GM12878 (cell line): ENCODE measurements around the gene AQP3. TPM values are rescaled to one million over a fixed set of nuclear protein-coding genes. Genes with fewer than 3 reads are reported as not detected.

ENCODE experiments used
- ATAC-seq: fragments of 200-7000 bp; cut with Tn5 transposase; 3 replicates; pipeline ENCODE4 v1.9.1; 2020; ENCODE audit warnings: mild to moderate bottlenecking, moderate library complexity
- BruUV-seq: library from RNA; stranded (reverse); fragments of 400-500 nt; replicated peaks from 2 replicates; lab custom pipeline; 2021; lab: Mats Ljungman, UMichigan
- CTCF ChIA-PET: fragments of 300-600 bp; sonication (Branson Sonifier 250); formaldehyde crosslinking; extraction: SDS; loops from one replicate; lab custom pipeline; 2021; ENCODE audit warnings: inconsistent platforms; lab: Yijun Ruan, JAX
- POLR2A ChIA-PET: fragments of 350-600 bp; formaldehyde crosslinking; extraction: SDS; loops from one replicate; lab custom pipeline; 2021; ENCODE audit warnings: inconsistent platforms; lab: Charles Lee
- RAD21 ChIA-PET: fragments of 300-600 bp; sonication (Branson Sonifier 250); formaldehyde crosslinking; loops from one replicate; lab custom pipeline; 2023; ENCODE audit warnings: antibody characterized with exemption; ENCODE audit not compliant: unreplicated experiment; lab: Charles Lee
- SMC1A ChIA-PET: fragments of 300-600 bp; sonication (Branson Sonifier 250); formaldehyde crosslinking; loops from one replicate; lab custom pipeline; 2023; ENCODE audit not compliant: unreplicated experiment, uncharacterized antibody; lab: Charles Lee
- DNase-seq: peaks from one replicate; pipeline ENCODE4 v3.0.0-alpha.2; 2011; ENCODE audit warnings: low read depth, low spot score
- FAIRE-seq: peaks from 3 replicates; lab custom pipeline; 2011; peaks lifted over from hg19 to GRCh38; lab: Jason Lieb, UNC
- H2AFZ ChIP-seq: 2 replicates; pipeline ENCODE4 v1.6.0; 2011; ENCODE audit warnings: low read depth, low read length, control low read depth; ENCODE audit not compliant: control insufficient read depth
- H3K27ac ChIP-seq: 2 replicates; pipeline ENCODE4 v1.5.1; 2011; ENCODE audit warnings: control low read depth; ENCODE audit not compliant: control insufficient read depth, insufficient read depth
- H3K27me3 ChIP-seq, 2 experiments: replicated peaks in 1 of 2; 2 replicates each; pipeline versions ENCODE4 v1.6.0 to v1.6.1; 2011; ENCODE audit warnings: low read length in 1 of 2; ENCODE audit not compliant: control insufficient read depth in 2 of 2, insufficient read depth in 2 of 2
- H3K36me3 ChIP-seq, 2 experiments: 2 replicates each; pipeline ENCODE4 v1.5.1; 2011; ENCODE audit warnings: low read length in 1 of 2; ENCODE audit not compliant: control insufficient read depth in 2 of 2, insufficient read depth in 2 of 2
- H3K4me1 ChIP-seq: 2 replicates; pipeline ENCODE4 v1.6.1; 2011; ENCODE audit warnings: mild to moderate bottlenecking, low read length, moderate library complexity, mixed read lengths; ENCODE audit not compliant: control insufficient read depth, insufficient read depth
- H3K4me2 ChIP-seq: 2 replicates; pipeline ENCODE4 v1.6.0; 2011; ENCODE audit warnings: control low read depth; ENCODE audit not compliant: control insufficient read depth, insufficient read depth
- H3K4me3 ChIP-seq: fragments of 200-600 bp; sonication (generic); 2 replicates; pipeline ENCODE4 v1.5.1; 2016
- H3K79me2 ChIP-seq: 2 replicates; pipeline ENCODE4 v1.6.0; 2011; ENCODE audit warnings: low read length; ENCODE audit not compliant: control insufficient read depth, insufficient read depth
- H3K9ac ChIP-seq: 2 replicates; pipeline ENCODE4 v1.8.0; 2011; ENCODE audit warnings: low read length, control low read depth, mixed read lengths; ENCODE audit not compliant: control insufficient read depth, insufficient read depth
- H3K9me3 ChIP-seq: replicated peaks from 3 replicates; pipeline ENCODE4 v1.5.1; 2011; ENCODE audit warnings: mild to moderate bottlenecking, low read length; ENCODE audit not compliant: control insufficient read depth, insufficient read depth
- H4K20me1 ChIP-seq: 2 replicates; pipeline ENCODE4 v1.6.0; 2011; ENCODE audit not compliant: control insufficient read depth, insufficient read depth
- ATF7 ChIP-seq: fragments of 450-650 bp; IDR thresholded peaks from 2 replicates; pipeline ENCODE4 v1.6.1; 2016; ENCODE audit warnings: low read depth, mild to moderate bottlenecking
- BACH1 ChIP-seq: fragments of 450-650 bp; IDR thresholded peaks from 2 replicates; pipeline ENCODE4 v1.6.1; 2017; ENCODE audit warnings: mild to moderate bottlenecking, borderline replicate concordance
- BRCA1 ChIP-seq: IDR thresholded peaks from 2 replicates; pipeline ENCODE4 v1.6.1; 2011; ENCODE audit warnings: low read depth, low read length, improper control_type of control experiment
- CREM ChIP-seq: IDR thresholded peaks from 2 replicates; pipeline ENCODE4 v1.6.1; 2014; ENCODE audit warnings: antibody characterized with exemption, low read depth
- GABPA ChIP-seq: IDR thresholded peaks from 2 replicates; pipeline ENCODE4 v1.6.1; 2014; ENCODE audit warnings: antibody characterized with exemption, low read depth, mild to moderate bottlenecking, inconsistent platforms
- NR2C1 ChIP-seq: fragments of 450-650 bp; IDR thresholded peaks from 2 replicates; pipeline ENCODE4 v1.6.1; 2017; ENCODE audit warnings: antibody characterized with exemption, mild to moderate bottlenecking, moderate library complexity
- NR2C2 ChIP-seq: IDR thresholded peaks from 2 replicates; pipeline ENCODE4 v1.6.1; 2011; ENCODE audit warnings: borderline replicate concordance, low read depth; ENCODE audit not compliant: control insufficient read depth, insufficient read length
- NRF1 ChIP-seq: conservative IDR thresholded peaks from 2 replicates; pipeline ENCODE4 v1.6.1; 2011; ENCODE audit warnings: mild to moderate bottlenecking, low read depth, low read length, improper control_type of control experiment
- PML ChIP-seq: IDR thresholded peaks from 2 replicates; pipeline ENCODE4 v1.6.1; 2012; ENCODE audit warnings: low read length, inconsistent platforms
- RFX5 ChIP-seq: IDR thresholded peaks from 2 replicates; pipeline ENCODE4 v1.6.1; 2011; ENCODE audit warnings: low read depth, low read length, improper control_type of control experiment
- SMARCA5 ChIP-seq: fragments of 450-650 bp; IDR thresholded peaks from 2 replicates; pipeline ENCODE4 v1.6.1; 2017; ENCODE audit warnings: mild to moderate bottlenecking
- TAF1 ChIP-seq: IDR thresholded peaks from 2 replicates; pipeline ENCODE4 v1.6.1; 2011; ENCODE audit warnings: mild to moderate bottlenecking, low read depth, low read length, borderline replicate concordance
- TBL1XR1 ChIP-seq: IDR thresholded peaks from 2 replicates; pipeline ENCODE4 v1.6.1; 2012; ENCODE audit warnings: low read depth, low read length, improper control_type of control experiment
- TCF12 ChIP-seq: IDR thresholded peaks from 2 replicates; pipeline ENCODE4 v1.6.1; 2011; ENCODE audit warnings: low read depth, mild to moderate bottlenecking, low read length
- USF2 ChIP-seq: IDR thresholded peaks from 2 replicates; pipeline ENCODE4 v1.6.1; 2011; ENCODE audit warnings: low read depth, low read length, improper control_type of control experiment, borderline replicate concordance
- ZBED1 ChIP-seq: IDR thresholded peaks from 2 replicates; pipeline ENCODE4 v1.6.1; 2016; ENCODE audit warnings: borderline replicate concordance
- WGBS: methylation state at CpG from one replicate; pipeline ENCODE4 v1.1.6; 2016; ENCODE audit warnings: low lambda C conversion rate; ENCODE audit not compliant: insufficient replicate concordance, insufficient coverage; ENCODE audit errors: missing lambda C conversion rate; 5-methylcytosine and 5-hydroxymethylcytosine counted together
- in situ Hi-C: fragments of 300-500 bp; cut with MboI; formaldehyde crosslinking; loops from 9 replicates; pipeline ENCODE4 v1.14.3; 2018; ENCODE audit warnings: mixed read lengths
- intact Hi-C: fragments of 100-400 bp; cut with micrococcal nuclease; formaldehyde crosslinking; loops from one replicate; pipeline ENCODE4 v1.14.2; 2022; ENCODE audit not compliant: unreplicated experiment
- polyA plus RNA-seq, 11 experiments: library from polyadenylated mRNA; depleted of rRNA in 4 of 11; unstranded in 6 of 11; stranded (reverse) in 5 of 11; fragments of >200 nt; fragmentation: Nextera tagmentation in 4 of 11; fragmentation: Illumina TruSeq in 1 of 11; extraction: Ambion mirVana in 4 of 11; extraction: Trizol in 1 of 11; gene quantifications; 1 replicate in 1 of 11; 2 replicates in 10 of 11; pipeline versions ENCODE4 v1.2.1 to v1.2.3, GENCODE V29; 2011 to 2016; ENCODE audit warnings: inconsistent platforms in 2 of 11, missing spikeins in 2 of 11, low read depth in 1 of 11
- total RNA-seq, 4 experiments: library from RNA; depleted of rRNA in 3 of 4; stranded (reverse); fragments of >200 nt in 3 of 4; fragmentation: Illumina TruSeq in 1 of 4; extraction: Trizol in 1 of 4; gene quantifications; 2 replicates each; pipeline versions ENCODE4 v1.2.1 to v1.2.3, GENCODE V29; 2013 to 2021
- TF ChIP-seq, protein P1 (sequence below): IDR thresholded peaks from 2 replicates; pipeline ENCODE4 v1.6.1; 2011; ENCODE audit warnings: low read depth, mild to moderate bottlenecking, low read length, moderate library complexity, borderline replicate concordance; ENCODE audit errors: extremely low read depth
- TF ChIP-seq, protein P2 (sequence below): fragments of 450-650 bp; IDR thresholded peaks from 2 replicates; pipeline ENCODE4 v1.6.1; 2017; ENCODE audit warnings: borderline replicate concordance
- TF ChIP-seq, protein P3 (sequence below): IDR thresholded peaks from 2 replicates; pipeline ENCODE4 v1.6.1; 2012; ENCODE audit warnings: mild to moderate bottlenecking, low read depth, low read length

AQP3 gene
- total and polyA plus RNA-seq, 10 of the 15 experiments (the other 5 are each of a cell fraction or from before 2014, with no cell fraction given) = 0.60 to 11.8 (median 4.5) TPM

- TF ChIP-seq, protein P1, sequence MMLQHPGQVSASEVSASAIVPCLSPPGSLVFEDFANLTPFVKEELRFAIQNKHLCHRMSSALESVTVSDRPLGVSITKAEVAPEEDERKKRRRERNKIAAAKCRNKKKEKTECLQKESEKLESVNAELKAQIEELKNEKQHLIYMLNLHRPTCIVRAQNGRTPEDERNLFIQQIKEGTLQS = no peak
- no peak for TF ChIP-seq USF2
- TF ChIP-seq GABPA = no peak
Measured at GRCh38 chr9:33443047-33443446, 4.3 kb downstream of the AQP3 start (continued).

GRCh38 chr9:33442125-33442524 lies 5.3 kb downstream of the AQP3 start:
- Histone ChIP-seq H3K79me2 (no peaks in the 10 kb centered on the region), H3K27me3 (peaks cover 0 to 5% of the 10 kb centered on the region in 2 experiments; a peak in 2 of 4 replicates), H3K4me3 (no peak overlapping the region), H3K27ac (no peak overlapping the region), H2AFZ (no peak overlapping the region), H3K36me3 (no peaks in the 10 kb centered on the region), H3K4me1 (peaks cover 19% of the 10 kb centered on the region), H3K9me3 (no peaks in the 10 kb centered on the region), H3K4me2 (no peak overlapping the region), H4K20me1 (no peaks in the 10 kb centered on the region), H3K9ac (no peak overlapping the region)
- intact Hi-C loops = no loop called here
- DNase-seq (no peak), ATAC-seq (no peak), FAIRE-seq (no peak)
- CTCF ChIA-PET = interaction anchor here (0.8 to 4.0 kb wide), 3 partner anchors 11 to 37 kb away, joined by 3 to 35 read pairs (median 5); no protein-coding TSS in a partner anchor
- 49% methylated on average over 15 of the region's 15 CpGs for WGBS
- POLR2A ChIA-PET = no interaction called here
- RAD21 ChIA-PET = no interaction called here
- in situ Hi-C loops = no loop called here
- SMC1A ChIA-PET = interaction anchor here (1.0 kb wide), 1 partner anchor 11 kb away, joined by 3 read pairs; no protein-coding TSS in a partner anchor
- no TSS peak for BruUV-seq
- no peak for TF ChIP-seq ATF7
- TF ChIP-seq SMARCA5 = no peak
- no peak for TF ChIP-seq NRF1
- TF ChIP-seq, protein P2, sequence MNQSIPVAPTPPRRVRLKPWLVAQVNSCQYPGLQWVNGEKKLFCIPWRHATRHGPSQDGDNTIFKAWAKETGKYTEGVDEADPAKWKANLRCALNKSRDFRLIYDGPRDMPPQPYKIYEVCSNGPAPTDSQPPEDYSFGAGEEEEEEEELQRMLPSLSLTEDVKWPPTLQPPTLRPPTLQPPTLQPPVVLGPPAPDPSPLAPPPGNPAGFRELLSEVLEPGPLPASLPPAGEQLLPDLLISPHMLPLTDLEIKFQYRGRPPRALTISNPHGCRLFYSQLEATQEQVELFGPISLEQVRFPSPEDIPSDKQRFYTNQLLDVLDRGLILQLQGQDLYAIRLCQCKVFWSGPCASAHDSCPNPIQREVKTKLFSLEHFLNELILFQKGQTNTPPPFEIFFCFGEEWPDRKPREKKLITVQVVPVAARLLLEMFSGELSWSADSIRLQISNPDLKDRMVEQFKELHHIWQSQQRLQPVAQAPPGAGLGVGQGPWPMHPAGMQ = no peak
- TF ChIP-seq, protein P1 = no peak
- TF ChIP-seq GABPA = no peak
- no peak for TF ChIP-seq TAF1
- no peak for TF ChIP-seq RFX5
- TF ChIP-seq BRCA1 = no peak
- TF ChIP-seq NR2C1 = no peak
- TF ChIP-seq BACH1 = no peak
- no peak for TF ChIP-seq ZBED1
- no peak for TF ChIP-seq TCF12
- no peak for TF ChIP-seq CREM
- TF ChIP-seq PML = no peak
- TF ChIP-seq, protein P3, sequence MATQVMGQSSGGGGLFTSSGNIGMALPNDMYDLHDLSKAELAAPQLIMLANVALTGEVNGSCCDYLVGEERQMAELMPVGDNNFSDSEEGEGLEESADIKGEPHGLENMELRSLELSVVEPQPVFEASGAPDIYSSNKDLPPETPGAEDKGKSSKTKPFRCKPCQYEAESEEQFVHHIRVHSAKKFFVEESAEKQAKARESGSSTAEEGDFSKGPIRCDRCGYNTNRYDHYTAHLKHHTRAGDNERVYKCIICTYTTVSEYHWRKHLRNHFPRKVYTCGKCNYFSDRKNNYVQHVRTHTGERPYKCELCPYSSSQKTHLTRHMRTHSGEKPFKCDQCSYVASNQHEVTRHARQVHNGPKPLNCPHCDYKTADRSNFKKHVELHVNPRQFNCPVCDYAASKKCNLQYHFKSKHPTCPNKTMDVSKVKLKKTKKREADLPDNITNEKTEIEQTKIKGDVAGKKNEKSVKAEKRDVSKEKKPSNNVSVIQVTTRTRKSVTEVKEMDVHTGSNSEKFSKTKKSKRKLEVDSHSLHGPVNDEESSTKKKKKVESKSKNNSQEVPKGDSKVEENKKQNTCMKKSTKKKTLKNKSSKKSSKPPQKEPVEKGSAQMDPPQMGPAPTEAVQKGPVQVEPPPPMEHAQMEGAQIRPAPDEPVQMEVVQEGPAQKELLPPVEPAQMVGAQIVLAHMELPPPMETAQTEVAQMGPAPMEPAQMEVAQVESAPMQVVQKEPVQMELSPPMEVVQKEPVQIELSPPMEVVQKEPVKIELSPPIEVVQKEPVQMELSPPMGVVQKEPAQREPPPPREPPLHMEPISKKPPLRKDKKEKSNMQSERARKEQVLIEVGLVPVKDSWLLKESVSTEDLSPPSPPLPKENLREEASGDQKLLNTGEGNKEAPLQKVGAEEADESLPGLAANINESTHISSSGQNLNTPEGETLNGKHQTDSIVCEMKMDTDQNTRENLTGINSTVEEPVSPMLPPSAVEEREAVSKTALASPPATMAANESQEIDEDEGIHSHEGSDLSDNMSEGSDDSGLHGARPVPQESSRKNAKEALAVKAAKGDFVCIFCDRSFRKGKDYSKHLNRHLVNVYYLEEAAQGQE = no peak
- TF ChIP-seq TBL1XR1 = no peak
- TF ChIP-seq NR2C2 = no peak
